Thymus (tissue), 11 donors: ENCODE data around the gene DPP10. TPM values are rescaled to one million over a fixed set of nuclear protein-coding genes. Genes with fewer than 3 reads are reported as not detected.

Experiments used
- DNase-seq, 9 donors: peaks; one replicate each; pipeline ENCODE4 v3.0.0-alpha.2; 2013; ENCODE audit warnings: low spot score in 9 of 9, low read depth in 6 of 9, missing footprints in 1 of 9
- H3K27ac ChIP-seq, 2 donors: one replicate each; pipeline ENCODE4 v1.5.1; 2013; ENCODE audit warnings: control low read depth in 1 of 2, low read depth in 1 of 2, low read length in 1 of 2, mild to moderate bottlenecking in 1 of 2, moderate library complexity in 1 of 2
- H3K27me3 ChIP-seq, 2 donors: one replicate each; pipeline ENCODE4 v1.5.1; 2013; ENCODE audit warnings: low read length in 1 of 2; ENCODE audit not compliant: control insufficient read depth in 2 of 2, insufficient read depth in 1 of 2
- H3K36me3 ChIP-seq, 2 donors: one replicate each; pipeline ENCODE4 v1.5.1; 2013; ENCODE audit warnings: low read length in 1 of 2, mild to moderate bottlenecking in 1 of 2, moderate library complexity in 1 of 2; ENCODE audit not compliant: control insufficient read depth in 2 of 2, insufficient read depth in 2 of 2
- H3K4me1 ChIP-seq, 2 donors: one replicate each; pipeline ENCODE4 v1.5.1; 2013; ENCODE audit warnings: low read length in 2 of 2; ENCODE audit not compliant: control insufficient read depth in 2 of 2, insufficient read depth in 2 of 2
- H3K4me3 ChIP-seq, 2 donors: one replicate each; pipeline ENCODE4 v1.5.1; 2013; ENCODE audit warnings: low read length in 2 of 2, control low read depth in 1 of 2, mild to moderate bottlenecking in 1 of 2
- H3K9me3 ChIP-seq, 2 donors: one replicate each; pipeline ENCODE4 v1.5.1; 2013; ENCODE audit warnings: low read length in 1 of 2, mild to moderate bottlenecking in 1 of 2; ENCODE audit not compliant: control insufficient read depth in 2 of 2, insufficient read depth in 1 of 2
- WGBS: extraction: QIAGEN DNeasy Blood & Tissue Kit; methylation state at CpG from one replicate; pipeline ENCODE4 v1.1.7; 2013; 5-methylcytosine and 5-hydroxymethylcytosine counted together
- polyA plus RNA-seq: library from polyadenylated mRNA; stranded (reverse); fragments of 200-250 nt; gene quantifications from one replicate; pipeline ENCODE4 v1.2.3, GENCODE V29; 2013
- total RNA-seq: library from RNA; stranded (reverse); fragments of 120-200 nt; gene quantifications from one replicate; pipeline ENCODE4 v1.2.4, GENCODE V29; 2013
- donor health status: healthy.

The DPP10 gene
- total and polyA plus RNA-seq, 2 donors: 0.02 to 0.14 TPM

DNA sequence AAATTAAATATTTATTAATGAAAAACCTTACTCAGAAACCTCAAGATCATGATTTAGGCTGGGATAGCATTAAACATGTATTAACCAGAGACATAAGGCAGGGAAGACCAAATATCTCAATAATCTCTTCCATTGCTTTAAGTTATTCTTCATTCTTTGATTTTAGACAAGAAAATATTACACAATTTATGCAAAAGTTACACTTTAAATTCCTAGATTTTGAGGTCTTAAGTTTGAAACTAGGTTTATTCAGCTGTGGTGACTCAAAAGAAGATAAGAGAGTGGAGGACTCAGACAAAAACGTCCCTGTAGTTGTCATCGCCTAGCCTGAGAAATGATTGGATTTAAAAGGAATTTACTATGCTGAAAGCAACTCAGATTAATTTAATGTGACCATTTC, 1110.3 kb downstream of the DPP10 start:
- no peak for DNase-seq
- no peaks in the 10 kb centered on the region for H3K9me3 ChIP-seq
- H3K27ac ChIP-seq: no peak overlapping the region
- 95% methylated on average over 2 of the region's 2 CpGs for WGBS
- no peaks in the 10 kb centered on the region for H3K27me3 ChIP-seq
- no peaks in the 10 kb centered on the region for H3K36me3 ChIP-seq
- H3K4me3 ChIP-seq: no peak overlapping the region
- no peaks in the 10 kb centered on the region for H3K4me1 ChIP-seq

DNA sequence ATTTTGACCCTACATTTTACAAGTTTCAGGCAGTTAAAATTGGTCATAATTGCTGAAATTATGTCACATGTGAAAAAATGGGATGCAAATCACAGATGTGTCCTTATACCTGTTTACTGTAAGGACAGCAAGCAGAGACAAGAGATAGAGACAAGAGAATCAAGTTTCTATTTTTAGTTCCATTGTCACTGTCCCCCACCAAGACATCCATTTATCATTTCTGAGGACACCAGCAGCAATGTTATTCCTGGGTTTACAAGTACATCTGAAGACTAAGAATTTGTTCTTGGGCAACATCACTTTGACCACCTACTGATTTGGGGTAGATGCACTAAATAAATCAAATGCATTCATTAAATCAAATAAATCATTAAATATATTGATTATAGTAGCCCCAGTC, 1111.7 kb downstream of the DPP10 start:
- H3K4me3 ChIP-seq: no peak overlapping the region
- no peaks in the 10 kb centered on the region for H3K9me3 ChIP-seq
- H3K36me3 ChIP-seq: no peaks in the 10 kb centered on the region
- no peaks in the 10 kb centered on the region for H3K4me1 ChIP-seq
- no peak for DNase-seq
- H3K27me3 ChIP-seq: no peaks in the 10 kb centered on the region
- H3K27ac ChIP-seq: no peak overlapping the region

DNA sequence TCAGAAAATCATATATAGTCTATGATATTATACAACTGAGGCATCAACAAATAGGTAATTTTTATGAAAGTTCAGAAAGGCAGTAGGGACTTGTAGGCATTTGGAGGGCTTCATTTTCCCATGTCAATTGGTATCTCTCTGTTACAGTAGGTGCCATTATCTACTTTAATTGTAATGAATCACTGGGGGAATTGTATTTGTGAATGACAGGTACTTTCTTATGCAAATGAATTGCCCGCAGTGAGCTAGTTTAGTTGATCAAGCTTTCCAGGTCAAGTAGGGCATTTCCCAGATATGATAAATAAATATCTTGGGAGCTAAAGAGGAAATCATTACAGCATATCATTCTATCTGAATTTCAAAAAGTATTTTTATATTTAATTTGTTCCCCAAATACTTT, 1116.3 kb downstream of the DPP10 start:
- Histone ChIP-seq H3K27me3 (no peaks in the 10 kb centered on the region), H3K4me1 (no peaks in the 10 kb centered on the region), H3K4me3 (no peak overlapping the region), H3K36me3 (no peaks in the 10 kb centered on the region), H3K9me3 (no peaks in the 10 kb centered on the region), H3K27ac (no peak overlapping the region)
- no peak for DNase-seq
- WGBS: 37% methylated on average over 1 of the region's 1 CpG

DNA sequence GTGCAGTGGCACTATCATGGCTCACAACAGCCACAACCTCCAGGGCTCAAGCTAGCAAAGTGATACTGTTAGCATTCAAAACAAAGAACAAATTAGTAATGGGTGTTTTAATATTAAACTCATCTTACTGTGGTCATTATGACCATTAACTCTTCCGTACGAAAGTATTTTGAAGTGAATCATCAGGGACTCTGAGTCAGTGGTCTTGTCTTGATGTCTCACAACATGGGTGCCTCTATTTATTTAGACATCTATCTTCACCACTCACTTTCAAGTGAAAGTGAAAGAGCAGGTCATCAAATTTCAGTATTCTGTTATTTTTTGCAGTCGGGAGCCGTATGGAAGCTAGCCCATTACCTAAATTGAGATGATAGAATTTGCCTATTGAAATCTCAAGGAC, 1118.2 kb downstream of the DPP10 start:
- Histone ChIP-seq H3K4me3 (no peak overlapping the region), H3K27ac (no peak overlapping the region), H3K4me1 (no peaks in the 10 kb centered on the region), H3K9me3 (no peaks in the 10 kb centered on the region), H3K36me3 (no peaks in the 10 kb centered on the region), H3K27me3 (no peaks in the 10 kb centered on the region)
- WGBS: 93% methylated on average over 4 of the region's 4 CpGs
- no peak for DNase-seq

DNA sequence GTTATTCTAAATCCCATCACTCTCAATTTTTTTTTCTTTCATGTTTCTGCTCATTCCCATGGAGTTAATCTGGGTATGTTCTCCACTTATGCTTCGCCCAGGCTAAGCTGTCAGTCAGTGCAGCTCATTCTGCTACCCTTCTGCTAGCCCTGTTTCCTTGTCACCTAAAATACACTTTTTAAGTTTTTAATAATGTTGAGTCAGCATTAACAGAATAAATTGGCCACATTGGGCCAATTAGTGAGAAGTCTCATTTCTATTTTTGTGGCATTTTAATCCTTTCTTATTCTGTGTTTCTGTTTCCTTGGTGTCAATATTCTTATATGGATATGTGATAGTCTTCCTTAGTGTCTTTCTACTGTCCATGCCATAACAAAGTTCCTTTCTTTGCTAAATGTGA, 1126.2 kb downstream of the DPP10 start:
- Histone ChIP-seq H3K4me1 (no peaks in the 10 kb centered on the region), H3K27ac (no peak overlapping the region), H3K36me3 (no peaks in the 10 kb centered on the region), H3K4me3 (no peak overlapping the region), H3K9me3 (peaks cover 0 to 3% of the 10 kb centered on the region in 2 donors), H3K27me3 (no peaks in the 10 kb centered on the region)
- no peak for DNase-seq
- WGBS: 74% methylated on average over 1 of the region's 1 CpG

DNA sequence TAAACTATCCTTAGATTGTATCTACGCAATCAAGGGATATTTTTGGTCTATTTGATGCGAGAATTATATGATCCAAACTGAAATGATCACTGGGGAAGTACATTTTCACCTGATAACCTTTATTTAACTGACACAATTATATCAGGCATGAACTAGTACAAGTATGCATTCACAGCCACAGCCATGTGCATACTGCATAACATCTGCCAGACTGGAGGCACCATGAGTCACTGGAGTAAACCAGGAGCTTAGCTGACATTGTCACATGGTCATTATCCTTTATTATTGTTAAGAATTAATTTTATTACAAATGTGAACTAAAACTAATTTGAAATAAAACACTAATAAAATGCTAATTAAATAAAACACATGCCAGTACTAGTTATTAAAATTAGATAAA, 1127.1 kb downstream of the DPP10 start:
- no peaks in the 10 kb centered on the region for H3K27me3 ChIP-seq
- 85% methylated on average over 2 of the region's 2 CpGs for WGBS
- H3K27ac ChIP-seq: no peak overlapping the region
- no peaks in the 10 kb centered on the region for H3K4me1 ChIP-seq
- H3K9me3 ChIP-seq: peaks cover 0 to 3% of the 10 kb centered on the region in 2 donors
- no peaks in the 10 kb centered on the region for H3K36me3 ChIP-seq
- no peak for DNase-seq
- no peak overlapping the region for H3K4me3 ChIP-seq

DNA sequence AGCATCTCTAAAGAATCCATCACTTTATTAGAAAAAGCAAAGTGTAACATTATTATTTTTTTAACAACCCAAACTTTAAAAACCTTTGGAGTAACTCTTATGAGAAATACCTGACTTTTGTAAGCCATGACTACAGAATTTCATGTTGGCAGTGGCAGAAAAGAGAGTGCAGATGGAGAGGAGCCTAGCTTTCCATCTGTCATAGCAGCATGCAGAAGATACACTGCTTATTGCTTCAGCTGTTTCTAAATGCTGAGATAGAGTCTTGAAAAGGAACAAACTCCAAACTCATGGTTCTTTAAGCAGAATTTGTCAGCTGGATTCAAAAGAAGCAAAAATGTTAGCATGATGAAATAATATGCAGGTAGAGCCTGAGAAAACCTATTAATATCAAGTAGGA, 1130.3 kb downstream of the DPP10 start:
- H3K27ac ChIP-seq: no peak overlapping the region
- no peaks in the 10 kb centered on the region for H3K4me1 ChIP-seq
- H3K36me3 ChIP-seq: no peaks in the 10 kb centered on the region
- no peak overlapping the region for H3K4me3 ChIP-seq
- DNase-seq: no peak
- H3K9me3 ChIP-seq: no peaks in the 10 kb centered on the region
- H3K27me3 ChIP-seq: no peaks in the 10 kb centered on the region

DNA sequence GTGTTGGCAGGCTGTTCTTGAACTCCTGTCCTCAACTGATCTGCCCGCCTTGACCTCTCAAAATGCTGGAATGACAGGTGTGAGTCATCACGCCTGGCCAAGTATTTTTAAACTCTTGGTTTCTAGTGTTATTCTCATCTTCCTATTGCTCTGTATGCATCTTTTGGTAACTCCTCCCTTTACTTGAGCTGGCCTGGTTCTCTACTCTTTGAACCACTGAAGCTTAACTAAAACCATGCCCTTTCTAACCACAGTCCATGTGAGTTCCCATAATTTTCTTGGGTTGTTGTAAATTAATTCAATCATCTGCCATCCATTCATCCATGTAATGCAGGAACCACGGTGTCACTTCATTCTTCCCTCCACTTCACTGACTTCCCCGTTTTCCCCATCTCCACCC, 1131.3 kb downstream of the DPP10 start:
- H3K4me3 ChIP-seq: no peak overlapping the region
- WGBS: 88% methylated on average over 4 of the region's 4 CpGs
- no peak for DNase-seq
- no peaks in the 10 kb centered on the region for H3K4me1 ChIP-seq
- H3K27ac ChIP-seq: no peak overlapping the region
- H3K36me3 ChIP-seq: no peaks in the 10 kb centered on the region
- no peaks in the 10 kb centered on the region for H3K9me3 ChIP-seq
- H3K27me3 ChIP-seq: no peaks in the 10 kb centered on the region

DNA sequence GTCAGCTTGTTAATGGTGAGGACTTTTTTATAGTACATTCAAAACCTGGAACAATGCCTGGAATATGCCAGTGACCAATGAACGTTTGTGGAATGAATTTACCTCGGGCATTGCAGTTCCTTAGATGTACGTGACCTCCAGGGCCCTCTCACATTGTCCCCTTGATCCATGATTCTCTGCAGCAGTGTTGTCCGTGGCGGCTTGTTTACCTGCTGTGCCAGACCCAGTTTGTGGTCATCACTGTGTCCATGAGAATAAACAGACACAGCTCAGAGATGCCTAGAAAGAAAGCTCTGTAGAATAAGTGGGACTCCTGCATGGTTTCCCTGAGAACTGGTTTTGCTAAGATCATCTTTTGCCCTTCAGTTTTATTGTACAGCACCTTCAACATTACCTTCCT, 1132.2 kb downstream of the DPP10 start:
- H3K27me3 ChIP-seq: no peaks in the 10 kb centered on the region
- no peaks in the 10 kb centered on the region for H3K9me3 ChIP-seq
- no peak overlapping the region for H3K27ac ChIP-seq
- WGBS: 77% methylated on average over 5 of the region's 5 CpGs
- DNase-seq: no peak
- H3K4me3 ChIP-seq: no peak overlapping the region
- H3K4me1 ChIP-seq: no peaks in the 10 kb centered on the region
- no peaks in the 10 kb centered on the region for H3K36me3 ChIP-seq

DNA sequence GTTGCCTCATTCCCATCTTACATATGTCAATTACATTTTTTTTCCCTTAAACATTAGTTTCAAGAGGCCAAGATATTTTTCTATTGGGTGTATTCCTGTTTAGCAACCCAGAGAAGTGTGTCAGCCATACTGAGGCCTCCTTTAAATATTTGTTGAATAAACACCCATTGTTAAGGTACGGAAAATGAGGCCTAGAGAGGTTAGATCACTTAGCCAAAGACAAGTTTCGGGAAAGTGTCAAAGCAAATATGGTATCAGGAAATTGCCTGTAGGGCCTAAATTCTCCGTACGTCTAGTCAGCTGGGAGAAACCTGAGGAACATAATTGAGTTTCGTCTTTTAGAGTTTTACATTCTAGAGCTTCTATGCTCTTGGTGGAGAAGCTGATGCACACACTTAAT, 1138.3 kb downstream of the DPP10 start:
- Histone ChIP-seq H3K27ac (no peak overlapping the region), H3K4me1 (no peaks in the 10 kb centered on the region), H3K4me3 (no peak overlapping the region), H3K27me3 (no peaks in the 10 kb centered on the region), H3K9me3 (no peaks in the 10 kb centered on the region), H3K36me3 (no peaks in the 10 kb centered on the region)
- no peak for DNase-seq
- WGBS: 96% methylated on average over 5 of the region's 5 CpGs
